Small intestine (tissue), 7 donors: ENCODE results near the gene MMP12. TPM values are rescaled to one million over a fixed set of nuclear protein-coding genes. Genes with fewer than 3 reads are reported as not detected.

Experiments
- DNase-seq, 2 donors: peaks; one replicate each; pipeline versions ENCODE4 v3.0.0 to v3.0.0-alpha.2; 2013
- FAIRE-seq: peaks from 2 replicates; lab custom pipeline; 2012; peaks lifted over from hg19 to GRCh38; lab: Jason Lieb, UNC
- H3K27ac ChIP-seq, 3 donors: one replicate each; pipeline ENCODE4 v1.5.1; 2013; ENCODE audit warnings: low read length in 2 of 3, mild to moderate bottlenecking in 2 of 3, control low read depth in 1 of 3, inconsistent platforms in 1 of 3, low read depth in 1 of 3, moderate library complexity in 1 of 3
- H3K27me3 ChIP-seq, 3 donors: one replicate each; pipeline ENCODE4 v1.6.1; 2013; ENCODE audit warnings: low read length in 3 of 3, inconsistent platforms in 1 of 3; ENCODE audit not compliant: control insufficient read depth in 3 of 3, insufficient read depth in 3 of 3
- H3K36me3 ChIP-seq, 3 donors: one replicate each; pipeline ENCODE4 v1.6.1; 2013; ENCODE audit warnings: low read length in 3 of 3, inconsistent platforms in 1 of 3, low read depth in 1 of 3, mild to moderate bottlenecking in 1 of 3, moderate library complexity in 1 of 3; ENCODE audit not compliant: control insufficient read depth in 3 of 3, insufficient read depth in 2 of 3
- H3K4me1 ChIP-seq, 3 donors: one replicate each; pipeline ENCODE4 v1.6.1; 2013; ENCODE audit warnings: low read length in 2 of 3, inconsistent platforms in 1 of 3, low read depth in 1 of 3, mild to moderate bottlenecking in 1 of 3, moderate library complexity in 1 of 3; ENCODE audit not compliant: control insufficient read depth in 3 of 3, insufficient read depth in 2 of 3
- H3K4me3 ChIP-seq, 3 donors: one replicate each; pipeline ENCODE4 v1.5.1; 2013; ENCODE audit warnings: low read length in 3 of 3, control low read depth in 1 of 3, inconsistent platforms in 1 of 3, low read depth in 1 of 3, mild to moderate bottlenecking in 1 of 3, moderate library complexity in 1 of 3
- H3K9me3 ChIP-seq, 2 donors: one replicate each; pipeline ENCODE4 v1.6.1; 2013; ENCODE audit warnings: low read depth in 1 of 2, low read length in 1 of 2; ENCODE audit not compliant: control insufficient read depth in 2 of 2, insufficient read depth in 1 of 2
- WGBS, 3 donors: extraction: QIAGEN DNeasy Blood & Tissue Kit; methylation state at CpG; one replicate each; pipeline ENCODE4 v1.1.7; 2013; 5-methylcytosine and 5-hydroxymethylcytosine counted together
- polyA plus RNA-seq, 4 donors: library from polyadenylated mRNA; stranded (reverse) in 3 of 4; unstranded in 1 of 4; fragments of 200-250 nt in 3 of 4; fragments of 120-200 nt in 1 of 4; gene quantifications; one replicate each; pipeline versions ENCODE4 v1.2.1 to v1.2.3, GENCODE V29; 2013
- donor health status: healthy with polysubstance abuse.
- donor health status: control.
- donor health status: control.
- donor health status: Bipolar disorder and iron deficiency.
- donor health status: healthy.

The MMP12 gene
- polyA plus RNA-seq, 4 donors, result 0.81 to 3.3 TPM; not detected in 2

DNA sequence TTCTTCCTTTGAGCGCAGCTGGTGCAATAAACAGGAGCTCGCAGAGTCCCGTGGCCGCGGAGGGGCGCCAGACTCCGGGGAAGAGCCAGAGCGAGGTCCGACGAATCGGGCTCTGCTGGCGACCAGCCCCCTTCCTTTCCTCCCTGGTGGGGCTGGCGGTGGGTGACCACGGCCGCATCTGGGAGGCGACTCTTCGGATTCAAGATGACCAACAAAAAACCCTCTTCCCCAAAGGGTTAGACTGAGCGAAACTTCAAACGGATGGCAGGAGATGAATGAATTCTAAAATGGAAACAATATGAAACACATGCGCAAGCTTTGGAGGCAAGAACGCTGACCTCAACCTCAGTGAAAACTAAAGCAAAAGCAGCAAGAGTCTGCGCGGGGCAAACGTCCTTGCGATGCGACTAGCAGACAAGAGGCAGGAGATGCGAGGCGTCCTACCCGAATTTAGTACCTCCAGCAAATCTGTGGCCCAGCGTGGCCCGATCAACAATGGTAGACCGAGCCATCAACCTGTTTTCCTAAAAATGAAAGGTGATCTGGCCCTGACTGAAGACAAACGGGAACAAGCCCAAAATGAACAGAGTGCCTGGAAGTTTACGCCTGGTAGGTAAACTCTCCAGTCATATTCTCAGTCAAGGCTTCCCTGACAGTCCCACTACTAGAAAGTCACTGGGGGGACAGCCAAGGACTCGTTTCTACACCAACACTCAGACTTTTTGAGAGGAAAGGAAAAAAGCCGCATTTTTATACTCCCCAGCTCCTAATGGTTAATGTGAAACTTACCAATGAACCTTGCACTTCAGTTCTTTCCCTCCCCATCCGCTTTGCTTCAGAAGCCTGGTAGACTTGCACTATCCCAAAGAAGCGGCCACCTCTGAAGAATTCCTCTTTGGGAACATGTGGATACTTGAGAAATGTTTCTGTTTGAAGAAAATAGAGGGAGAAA is 43.0 kb downstream of the MMP12 start:
- H3K9me3 ChIP-seq, result peaks cover 0 to 1% of the 10 kb centered on the region in 2 donors
- H3K36me3 ChIP-seq, result no peaks in the 10 kb centered on the region
- no peak for FAIRE-seq
- peak overlapping the region in 2 of 3 donors; percentile 54 to 58 for H3K4me3 ChIP-seq
- peak; percentile 77 to 83 for DNase-seq
- 26 to 43% (median 27%) methylated on average over 38 of the region's 38 CpGs for WGBS, 3 donors
- H3K27ac ChIP-seq, result peak overlapping the region; percentile 3 to 84 (median 6)
- peaks cover 0 to 4% (median 0%) of the 10 kb centered on the region in 3 donors for H3K4me1 ChIP-seq
- no peaks in the 10 kb centered on the region for H3K27me3 ChIP-seq

DNA sequence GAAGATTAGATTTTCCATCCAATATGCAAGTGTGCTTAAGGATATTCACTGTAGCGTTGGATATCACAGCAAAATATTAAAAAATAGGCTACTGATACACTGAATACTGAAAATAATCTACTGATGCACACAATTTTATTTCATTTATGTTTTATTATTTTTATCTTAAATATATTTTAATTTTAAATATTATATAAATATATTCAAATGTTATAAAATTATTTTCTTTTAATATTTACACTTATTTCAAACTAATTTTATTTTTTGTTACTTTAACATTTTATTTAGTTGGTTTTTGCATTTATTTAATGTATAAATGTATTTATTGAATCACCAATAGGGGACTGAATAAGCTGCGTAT is 43.7 kb downstream of the MMP12 start:
- no peaks in the 10 kb centered on the region for H3K27me3 ChIP-seq
- no peaks in the 10 kb centered on the region for H3K36me3 ChIP-seq
- no peak overlapping the region for H3K27ac ChIP-seq
- peaks cover 0 to 4% (median 0%) of the 10 kb centered on the region in 3 donors for H3K4me1 ChIP-seq
- H3K9me3 ChIP-seq, result peaks cover 0 to 8% of the 10 kb centered on the region in 2 donors
- 35 to 64% (median 48%) methylated on average over 2 of the region's 2 CpGs for WGBS, 3 donors
- no peak for DNase-seq
- peak; percentile 94 for FAIRE-seq
- H3K4me3 ChIP-seq, result no peak overlapping the region

DNA sequence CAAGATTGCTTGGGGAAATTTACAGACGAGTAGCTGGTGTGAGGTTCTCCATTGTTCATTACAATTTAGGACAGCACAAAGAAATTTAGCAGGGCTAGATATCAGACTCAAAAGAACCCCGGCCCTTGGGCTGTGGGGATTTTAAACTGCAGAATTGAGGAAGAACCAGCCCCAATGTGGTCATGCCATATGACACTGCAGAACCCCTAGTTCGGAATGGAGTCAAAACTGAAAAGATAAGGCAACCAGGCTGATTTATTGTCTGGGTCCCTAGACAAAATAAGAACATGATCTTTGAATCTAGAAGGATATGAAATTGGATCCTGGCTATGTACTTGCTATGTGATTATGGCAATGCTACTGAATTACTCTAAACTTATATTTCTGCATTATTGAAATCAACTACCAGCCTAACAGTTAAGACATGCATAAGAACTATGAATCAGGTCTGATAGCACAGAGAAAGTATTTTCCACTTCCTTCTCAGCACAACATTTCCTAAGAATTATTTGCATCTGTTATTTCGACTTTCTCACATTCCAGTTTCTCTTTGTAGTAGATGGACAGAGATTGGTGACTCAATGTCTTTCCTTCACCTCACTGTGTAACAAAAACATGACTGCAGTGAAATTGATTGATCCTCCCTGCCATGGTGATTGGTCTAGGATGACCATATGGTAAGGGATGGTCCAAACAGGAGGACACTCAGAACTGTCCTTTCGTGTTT is 44.6 kb downstream of the MMP12 start:
- Histone ChIP-seq H3K4me1 (no peaks in the 10 kb centered on the region), H3K36me3 (no peaks in the 10 kb centered on the region), H3K27ac (no peak overlapping the region), H3K9me3 (peaks cover 0 to 15% of the 10 kb centered on the region in 2 donors), H3K4me3 (no peak overlapping the region), H3K27me3 (no peaks in the 10 kb centered on the region)
- DNase-seq (no peak), FAIRE-seq (no peak)
- 67 to 75% (median 72%) methylated on average over 5 of the region's 5 CpGs for WGBS, 3 donors

DNA sequence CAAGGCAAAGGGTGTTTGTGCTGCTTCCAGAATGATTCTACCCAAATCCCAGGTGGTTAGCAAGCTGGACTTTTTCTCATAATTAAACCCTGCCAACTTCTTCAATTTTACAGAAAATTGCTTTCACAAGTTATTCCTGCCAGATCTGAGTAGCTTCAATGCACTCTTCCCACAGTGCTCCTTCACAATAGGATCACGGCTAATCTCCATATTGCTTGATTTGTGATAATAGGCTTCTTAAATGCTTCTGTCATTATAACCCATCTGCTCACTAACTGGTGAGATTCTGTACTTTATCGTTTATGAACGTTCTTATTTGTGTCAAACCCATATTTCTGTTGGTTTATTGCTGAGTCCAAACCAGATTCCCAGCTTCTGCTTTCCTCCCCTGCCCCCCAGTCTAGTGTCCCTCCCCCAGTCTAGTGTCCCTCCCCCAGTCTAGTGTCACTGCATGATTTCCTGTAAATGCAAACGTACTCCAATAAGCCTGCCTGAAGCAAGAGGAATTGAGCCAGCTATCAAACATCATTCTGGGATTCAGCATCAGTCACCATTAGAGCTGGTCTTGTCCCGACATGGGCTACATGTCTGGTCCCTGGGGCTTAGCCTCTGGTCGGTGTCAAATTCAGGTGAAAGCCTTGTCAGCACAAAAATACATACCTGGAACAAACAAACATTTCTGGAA is 45.3 kb downstream of the MMP12 start:
- Histone ChIP-seq H3K27ac (no peak overlapping the region), H3K36me3 (no peaks in the 10 kb centered on the region), H3K4me3 (no peak overlapping the region), H3K4me1 (no peaks in the 10 kb centered on the region), H3K9me3 (peaks cover 0 to 18% of the 10 kb centered on the region in 2 donors), H3K27me3 (no peaks in the 10 kb centered on the region)
- no peak for FAIRE-seq
- no peak for DNase-seq
- WGBS, 3 donors, result 69 to 75% (median 71%) methylated on average over 6 of the region's 6 CpGs

DNA sequence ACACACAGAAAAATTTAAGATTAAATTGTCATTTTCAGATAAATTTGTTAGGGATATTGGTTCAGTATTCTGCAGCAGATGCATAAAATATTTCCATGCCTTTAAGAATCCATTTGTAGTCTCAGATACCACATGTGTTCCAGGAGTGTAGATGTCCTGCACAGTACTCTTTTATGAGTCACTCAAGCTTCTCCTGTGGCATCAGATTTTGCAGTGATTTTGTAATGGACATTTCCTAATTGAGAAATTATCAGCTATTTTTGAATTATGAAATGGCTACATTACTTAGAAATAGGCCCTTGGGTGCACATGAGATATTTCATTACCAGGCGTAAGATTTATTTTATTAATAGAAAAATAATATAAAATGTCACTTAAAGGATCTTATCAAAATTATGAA is 50.2 kb downstream of the MMP12 start:
- no peak for FAIRE-seq
- WGBS, 3 donors, result 97 to 100% (median 98%) methylated on average over 1 of the region's 1 CpG
- Histone ChIP-seq H3K4me1 (no peaks in the 10 kb centered on the region), H3K9me3 (peaks cover 0 to 18% of the 10 kb centered on the region in 2 donors), H3K27me3 (no peaks in the 10 kb centered on the region), H3K4me3 (no peak overlapping the region), H3K27ac (no peak overlapping the region), H3K36me3 (no peaks in the 10 kb centered on the region)
- no peak for DNase-seq

DNA sequence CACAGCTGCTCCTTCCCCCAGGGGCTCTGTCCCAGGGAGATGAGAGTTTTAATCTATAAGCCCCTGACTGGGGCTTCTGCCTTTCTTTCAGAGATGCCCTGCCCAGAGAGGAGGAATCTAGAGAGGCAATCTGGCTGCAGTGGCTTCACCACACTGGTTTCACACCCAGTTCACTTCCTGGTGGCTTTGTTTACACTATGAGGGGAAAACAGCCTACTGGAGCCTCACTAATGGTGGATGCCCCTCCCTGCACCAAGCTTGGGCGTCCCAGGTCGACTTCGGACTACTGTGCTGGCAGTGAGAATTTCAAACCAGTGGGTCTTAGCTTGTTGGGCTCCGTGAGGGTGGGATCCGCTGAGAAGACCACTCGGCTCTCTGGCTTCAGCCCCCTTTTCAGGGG is 55.3 kb downstream of the MMP12 start:
- H3K4me1 ChIP-seq, result no peaks in the 10 kb centered on the region
- H3K4me3 ChIP-seq, result no peak overlapping the region
- no peak overlapping the region for H3K27ac ChIP-seq
- H3K27me3 ChIP-seq, result no peaks in the 10 kb centered on the region
- WGBS, 3 donors, result 51 to 83% (median 60%) methylated on average over 6 of the region's 6 CpGs
- no peaks in the 10 kb centered on the region for H3K36me3 ChIP-seq
- DNase-seq (peak in 1 of 2 donors; percentile 47), FAIRE-seq (no peak)
- no peaks in the 10 kb centered on the region for H3K9me3 ChIP-seq

DNA sequence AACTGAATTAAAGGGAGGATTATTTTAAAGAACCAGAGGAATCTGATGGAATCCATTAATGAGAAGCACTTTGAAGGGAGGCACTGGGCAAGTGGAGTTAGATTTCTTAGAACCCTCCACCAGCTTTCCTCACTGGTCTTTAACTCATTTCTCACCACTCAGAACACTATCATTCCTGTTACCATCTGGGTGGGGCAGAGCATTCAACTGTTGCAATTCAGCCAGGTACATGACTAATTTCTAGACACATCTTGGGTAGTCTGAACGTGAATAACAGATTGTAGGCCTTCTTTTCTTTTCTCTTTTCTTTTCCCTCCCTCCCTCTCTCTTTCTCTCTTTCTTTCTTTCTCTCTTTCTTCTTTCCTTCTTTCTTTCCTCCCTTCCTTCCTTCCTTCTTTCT is 61.3 kb downstream of the MMP12 start:
- H3K36me3 ChIP-seq, result no peaks in the 10 kb centered on the region
- FAIRE-seq (no peak), DNase-seq (no peak)
- H3K4me1 ChIP-seq, result peaks cover 0 to 3% (median 0%) of the 10 kb centered on the region in 3 donors
- H3K4me3 ChIP-seq, result no peak overlapping the region
- no peak overlapping the region for H3K27ac ChIP-seq
- WGBS, 3 donors, result 55 to 70% (median 68%) methylated on average over 1 of the region's 1 CpG
- no peaks in the 10 kb centered on the region for H3K9me3 ChIP-seq
- H3K27me3 ChIP-seq, result no peaks in the 10 kb centered on the region
